IgD-negative memory B cell (primary cell): ENCODE measurements around the gene ARID5B. TPM values are rescaled to one million over a fixed set of nuclear protein-coding genes. Genes with fewer than 3 reads are reported as not detected.
A peak's percentile ranks its signal among the peaks of the same experiment; 100 is the strongest.
"Not testable (repeated sequence)": the region's sequence is repeated elsewhere in the genome, so short reads cannot be mapped to it uniquely, and the experiment has no call there.

Experiments used
- H3K27ac Mint-ChIP-seq, 3 donors: one replicate each; pipeline ENCODE4 v1.8.0; 2020 to 2022; ENCODE audit warnings: mild to moderate bottlenecking in 3 of 3, mixed read lengths in 3 of 3, moderate library complexity in 1 of 3
- H3K27me3 Mint-ChIP-seq: one replicate; pipeline ENCODE4 v1.8.0; 2021; ENCODE audit warnings: mixed read lengths
- H3K36me3 Mint-ChIP-seq: one replicate; pipeline ENCODE4 v1.8.0; 2020; ENCODE audit warnings: mild to moderate bottlenecking, mixed read lengths
- H3K4me1 Mint-ChIP-seq, 3 donors: one replicate each; pipeline ENCODE4 v1.8.0; 2020 to 2022; ENCODE audit warnings: mixed read lengths in 3 of 3, mild to moderate bottlenecking in 1 of 3
- H3K4me3 Mint-ChIP-seq, 4 donors: one replicate each; pipeline ENCODE4 v1.8.0; 2020 to 2022; ENCODE audit warnings: mild to moderate bottlenecking in 4 of 4, mixed read lengths in 4 of 4, moderate library complexity in 3 of 4
- H3K9me3 Mint-ChIP-seq, 3 donors: one replicate each; pipeline ENCODE4 v1.8.0; 2020 to 2021; ENCODE audit warnings: mixed read lengths in 3 of 3, mild to moderate bottlenecking in 1 of 3
- polyA plus RNA-seq: library from polyadenylated mRNA; unstranded; fragments of 300-500 nt; fragmentation: Illumina TruSeq; gene quantifications from one replicate; pipeline ENCODE4 v1.2.3, GENCODE V29; 2021

The ARID5B gene, protein sequence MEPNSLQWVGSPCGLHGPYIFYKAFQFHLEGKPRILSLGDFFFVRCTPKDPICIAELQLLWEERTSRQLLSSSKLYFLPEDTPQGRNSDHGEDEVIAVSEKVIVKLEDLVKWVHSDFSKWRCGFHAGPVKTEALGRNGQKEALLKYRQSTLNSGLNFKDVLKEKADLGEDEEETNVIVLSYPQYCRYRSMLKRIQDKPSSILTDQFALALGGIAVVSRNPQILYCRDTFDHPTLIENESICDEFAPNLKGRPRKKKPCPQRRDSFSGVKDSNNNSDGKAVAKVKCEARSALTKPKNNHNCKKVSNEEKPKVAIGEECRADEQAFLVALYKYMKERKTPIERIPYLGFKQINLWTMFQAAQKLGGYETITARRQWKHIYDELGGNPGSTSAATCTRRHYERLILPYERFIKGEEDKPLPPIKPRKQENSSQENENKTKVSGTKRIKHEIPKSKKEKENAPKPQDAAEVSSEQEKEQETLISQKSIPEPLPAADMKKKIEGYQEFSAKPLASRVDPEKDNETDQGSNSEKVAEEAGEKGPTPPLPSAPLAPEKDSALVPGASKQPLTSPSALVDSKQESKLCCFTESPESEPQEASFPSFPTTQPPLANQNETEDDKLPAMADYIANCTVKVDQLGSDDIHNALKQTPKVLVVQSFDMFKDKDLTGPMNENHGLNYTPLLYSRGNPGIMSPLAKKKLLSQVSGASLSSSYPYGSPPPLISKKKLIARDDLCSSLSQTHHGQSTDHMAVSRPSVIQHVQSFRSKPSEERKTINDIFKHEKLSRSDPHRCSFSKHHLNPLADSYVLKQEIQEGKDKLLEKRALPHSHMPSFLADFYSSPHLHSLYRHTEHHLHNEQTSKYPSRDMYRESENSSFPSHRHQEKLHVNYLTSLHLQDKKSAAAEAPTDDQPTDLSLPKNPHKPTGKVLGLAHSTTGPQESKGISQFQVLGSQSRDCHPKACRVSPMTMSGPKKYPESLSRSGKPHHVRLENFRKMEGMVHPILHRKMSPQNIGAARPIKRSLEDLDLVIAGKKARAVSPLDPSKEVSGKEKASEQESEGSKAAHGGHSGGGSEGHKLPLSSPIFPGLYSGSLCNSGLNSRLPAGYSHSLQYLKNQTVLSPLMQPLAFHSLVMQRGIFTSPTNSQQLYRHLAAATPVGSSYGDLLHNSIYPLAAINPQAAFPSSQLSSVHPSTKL
- polyA plus RNA-seq = 154 TPM

DNA sequence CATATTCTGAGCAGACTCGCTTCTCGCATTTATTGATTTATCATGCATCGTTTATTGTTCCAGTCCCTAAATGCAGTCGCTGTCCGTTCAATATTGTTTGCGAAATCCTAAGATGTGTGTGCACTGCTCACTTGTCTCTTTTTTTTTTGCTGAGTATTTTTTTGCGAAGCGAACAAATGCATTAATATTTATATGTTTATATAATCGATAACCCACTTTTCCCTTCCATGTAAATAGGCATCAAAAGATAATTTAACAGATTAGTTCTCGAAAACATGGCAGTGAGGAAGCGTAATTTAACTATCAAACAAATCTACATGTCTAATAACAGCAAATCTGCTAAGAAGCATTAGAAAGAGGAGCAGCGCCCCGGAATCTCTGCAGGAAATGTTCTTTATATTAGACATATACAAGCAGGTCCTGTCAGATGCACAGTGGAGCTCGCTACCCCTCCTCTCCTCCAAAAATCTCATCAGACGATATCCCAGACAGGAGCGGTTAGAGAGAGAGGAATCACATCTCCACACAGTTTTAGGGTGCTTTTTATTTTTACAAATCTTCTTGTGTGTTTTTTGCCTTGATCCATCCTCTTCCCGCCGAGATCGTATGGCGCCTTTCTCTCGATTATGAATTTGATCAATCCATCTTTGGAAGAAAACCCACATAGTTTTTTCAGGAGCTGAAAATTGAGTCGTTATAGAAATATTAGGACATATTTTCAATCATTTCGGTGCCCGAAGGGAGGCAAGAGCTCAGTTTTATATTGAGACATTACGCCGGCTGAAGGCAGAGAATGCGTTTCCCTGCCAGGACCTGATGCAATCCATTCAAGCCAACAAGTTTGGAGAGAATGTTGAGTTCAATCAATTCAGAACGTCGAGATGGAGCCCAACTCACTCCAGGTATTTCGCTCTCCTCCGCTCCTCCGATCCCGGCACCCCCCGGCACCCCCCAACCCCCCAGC is at the start of gene ARID5B:
Gene ARID5B (plus strand): TSS at position 871 of the 964 bp plus-strand sequence. CDS start 11 bp downstream, at position 882.
- peak within 1 kb of the TSS; percentile 94 to 99 (median 96) for H3K4me3 Mint-ChIP-seq
- H3K4me1 Mint-ChIP-seq = peaks cover 34 to 41% (median 36%) of the 10 kb centered on the region in 3 donors
- H3K27me3 Mint-ChIP-seq = no peaks in the 10 kb centered on the region
- H3K9me3 Mint-ChIP-seq = no peaks in the 10 kb centered on the region
- peak within 1 kb of the TSS; percentile 91 to 98 (median 96) for H3K27ac Mint-ChIP-seq
- H3K36me3 Mint-ChIP-seq = peaks cover 4% of the 10 kb centered on the region

DNA sequence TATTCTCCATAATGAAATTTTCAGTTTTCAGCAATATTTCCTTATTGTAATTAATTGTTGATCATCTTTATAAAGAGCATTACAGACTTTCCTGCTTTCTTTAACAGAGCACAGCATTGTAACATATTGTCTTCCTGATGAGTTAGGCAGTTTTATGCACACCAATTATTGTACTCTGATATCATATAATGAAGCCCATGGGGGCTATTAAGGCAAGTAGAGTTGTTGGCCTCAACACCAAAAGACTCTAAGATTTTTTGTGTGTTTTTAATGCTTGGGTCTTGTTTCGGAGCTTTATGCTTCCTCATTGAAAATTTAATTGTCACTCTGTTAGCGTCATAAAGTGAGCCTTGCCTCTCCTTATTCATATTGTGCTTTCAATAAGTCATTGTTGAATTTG is 49.2 kb upstream of the ARID5B start:
- H3K9me3 Mint-ChIP-seq = no peaks in the 10 kb centered on the region
- no peak overlapping the region for H3K4me3 Mint-ChIP-seq
- no peaks in the 10 kb centered on the region for H3K4me1 Mint-ChIP-seq
- H3K36me3 Mint-ChIP-seq = no peaks in the 10 kb centered on the region
- H3K27ac Mint-ChIP-seq = no peak overlapping the region
- no peaks in the 10 kb centered on the region for H3K27me3 Mint-ChIP-seq

DNA sequence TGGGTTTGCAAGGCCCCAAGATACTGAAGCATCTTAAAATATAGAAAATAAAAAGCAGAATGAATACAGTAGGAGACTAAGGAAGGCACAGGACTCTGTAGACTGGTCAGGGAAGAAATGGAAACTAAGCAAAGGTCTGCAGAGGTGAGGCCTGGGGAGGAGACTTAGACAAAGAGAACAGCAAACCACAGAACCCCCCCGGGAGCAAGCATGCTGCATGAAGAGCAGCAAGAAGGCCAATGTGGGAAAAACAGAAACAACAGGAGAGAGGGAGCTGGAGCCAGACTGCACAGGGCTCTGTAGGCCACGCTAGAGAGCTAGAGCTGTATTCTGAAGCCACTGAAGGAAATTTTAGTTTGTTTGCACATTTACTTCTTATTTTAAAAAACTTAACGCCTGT is 45.7 kb upstream of the ARID5B start:
- Mint-ChIP-seq H3K27ac (no peak overlapping the region), H3K4me3 (no peak overlapping the region), H3K4me1 (no peaks in the 10 kb centered on the region), H3K9me3 (no peaks in the 10 kb centered on the region), H3K36me3 (peaks cover 2% of the 10 kb centered on the region), H3K27me3 (no peaks in the 10 kb centered on the region)

DNA sequence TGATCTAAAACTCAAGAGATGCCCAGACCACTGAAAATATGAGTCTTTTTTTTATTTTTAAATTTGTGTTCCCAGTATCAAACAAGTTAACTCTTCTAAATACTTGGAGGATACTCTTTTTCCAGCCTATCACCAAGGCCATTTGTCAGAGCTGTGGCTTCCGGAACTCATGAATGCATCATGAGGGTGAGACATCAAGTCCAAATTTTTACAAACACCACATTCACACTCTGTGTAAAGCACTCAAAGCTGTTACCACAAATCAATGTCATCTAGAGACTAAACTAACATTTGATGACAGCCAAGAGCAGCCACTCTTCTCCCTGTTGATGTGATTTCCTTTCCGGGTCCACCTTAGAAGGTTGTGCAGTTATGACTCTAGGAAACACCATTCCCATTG is 43.8 kb upstream of the ARID5B start:
- H3K36me3 Mint-ChIP-seq = peaks cover 2% of the 10 kb centered on the region
- H3K27me3 Mint-ChIP-seq = no peaks in the 10 kb centered on the region
- no peak overlapping the region for H3K27ac Mint-ChIP-seq
- no peaks in the 10 kb centered on the region for H3K9me3 Mint-ChIP-seq
- H3K4me3 Mint-ChIP-seq = no peak overlapping the region
- no peaks in the 10 kb centered on the region for H3K4me1 Mint-ChIP-seq

DNA sequence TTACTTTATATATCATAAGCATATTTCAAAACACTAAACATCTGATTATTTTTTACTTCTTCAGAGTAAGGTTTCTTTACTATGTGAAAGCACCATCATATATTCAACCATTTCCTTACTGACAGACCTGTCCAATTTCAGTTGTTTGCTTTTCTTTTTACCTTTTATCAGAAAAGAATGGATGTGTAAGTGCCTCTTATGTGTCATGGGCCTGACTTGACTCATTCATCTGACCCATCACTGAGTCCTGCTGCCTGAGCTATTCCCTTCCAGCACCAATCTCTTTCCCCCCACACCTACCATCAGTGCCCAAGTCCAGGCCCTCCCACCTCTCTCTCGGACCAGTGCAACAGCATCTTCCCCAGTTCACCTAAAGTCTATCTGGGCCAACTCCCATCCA is 41.7 kb upstream of the ARID5B start:
- no peaks in the 10 kb centered on the region for H3K27me3 Mint-ChIP-seq
- H3K9me3 Mint-ChIP-seq = no peaks in the 10 kb centered on the region
- peaks cover 2% of the 10 kb centered on the region for H3K36me3 Mint-ChIP-seq
- H3K27ac Mint-ChIP-seq = no peak overlapping the region
- no peak overlapping the region for H3K4me3 Mint-ChIP-seq
- no peaks in the 10 kb centered on the region for H3K4me1 Mint-ChIP-seq

DNA sequence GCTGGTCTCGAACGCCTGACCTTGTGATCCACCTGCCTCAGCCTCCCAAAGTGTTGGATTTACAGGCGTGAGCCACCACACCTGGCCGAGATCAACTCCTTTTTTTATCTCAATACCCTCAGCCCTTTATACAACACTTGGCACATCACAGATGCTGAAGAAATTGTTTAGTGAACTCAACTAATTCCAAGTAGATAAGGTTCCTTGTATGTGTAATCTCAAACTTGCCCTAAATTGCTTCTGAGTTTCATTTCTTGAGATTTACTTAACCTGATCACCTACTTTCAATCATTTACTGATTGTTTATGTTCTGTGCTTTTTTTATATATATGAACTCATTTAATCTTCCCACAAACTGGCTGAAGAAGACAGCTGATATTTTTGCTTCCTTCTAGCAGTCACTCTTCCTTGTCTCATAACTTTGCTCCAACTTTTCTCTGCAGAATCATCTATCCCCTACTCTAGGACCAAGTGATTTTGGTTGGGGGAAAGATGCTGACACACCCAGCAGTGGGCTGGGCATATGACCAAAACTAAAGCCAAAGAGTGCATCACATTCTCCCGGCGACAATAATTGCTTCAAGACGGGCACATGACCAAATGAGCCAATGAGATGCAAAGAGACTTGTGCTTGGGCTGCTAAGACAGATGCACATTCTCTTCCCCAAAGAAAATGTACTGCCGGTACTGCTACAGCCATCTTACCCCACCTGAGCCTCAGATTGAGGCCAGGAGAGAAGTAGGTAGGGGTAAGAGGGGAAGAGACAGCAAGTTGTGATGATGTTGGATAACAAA is 40.3 kb upstream of the ARID5B start:
- H3K4me3 Mint-ChIP-seq = no peak overlapping the region

DNA sequence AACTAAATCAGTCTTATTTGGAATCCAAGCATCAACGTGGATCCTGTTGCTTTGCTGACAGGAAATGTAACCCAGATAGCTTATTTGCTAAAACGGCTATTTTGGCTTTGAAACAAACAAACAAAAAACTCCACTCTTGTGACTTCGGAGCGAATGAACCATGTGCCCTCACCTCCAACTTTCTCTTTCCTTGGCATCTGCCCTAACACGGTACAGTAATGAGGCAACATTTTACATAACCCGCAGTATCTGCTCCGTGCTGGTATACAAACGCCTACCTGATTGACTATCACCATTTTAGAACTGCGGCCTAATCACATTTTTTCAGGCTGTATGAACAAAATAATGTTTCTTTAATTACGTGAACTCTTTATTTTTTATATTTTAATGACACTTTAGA is 37.5 kb upstream of the ARID5B start:
- no peaks in the 10 kb centered on the region for H3K9me3 Mint-ChIP-seq
- H3K27ac Mint-ChIP-seq = no peak overlapping the region
- no peaks in the 10 kb centered on the region for H3K36me3 Mint-ChIP-seq
- H3K4me3 Mint-ChIP-seq = no peak overlapping the region
- H3K27me3 Mint-ChIP-seq = no peaks in the 10 kb centered on the region
- peaks cover 0 to 2% (median 2%) of the 10 kb centered on the region in 3 donors for H3K4me1 Mint-ChIP-seq

More for the DNA sequence above, 40.3 kb upstream of the ARID5B start:
- Mint-ChIP-seq H3K36me3 (peaks cover 2% of the 10 kb centered on the region), H3K9me3 (no peaks in the 10 kb centered on the region), H3K4me1 (no peaks in the 10 kb centered on the region), H3K27ac (no peak overlapping the region), H3K27me3 (no peaks in the 10 kb centered on the region)

DNA sequence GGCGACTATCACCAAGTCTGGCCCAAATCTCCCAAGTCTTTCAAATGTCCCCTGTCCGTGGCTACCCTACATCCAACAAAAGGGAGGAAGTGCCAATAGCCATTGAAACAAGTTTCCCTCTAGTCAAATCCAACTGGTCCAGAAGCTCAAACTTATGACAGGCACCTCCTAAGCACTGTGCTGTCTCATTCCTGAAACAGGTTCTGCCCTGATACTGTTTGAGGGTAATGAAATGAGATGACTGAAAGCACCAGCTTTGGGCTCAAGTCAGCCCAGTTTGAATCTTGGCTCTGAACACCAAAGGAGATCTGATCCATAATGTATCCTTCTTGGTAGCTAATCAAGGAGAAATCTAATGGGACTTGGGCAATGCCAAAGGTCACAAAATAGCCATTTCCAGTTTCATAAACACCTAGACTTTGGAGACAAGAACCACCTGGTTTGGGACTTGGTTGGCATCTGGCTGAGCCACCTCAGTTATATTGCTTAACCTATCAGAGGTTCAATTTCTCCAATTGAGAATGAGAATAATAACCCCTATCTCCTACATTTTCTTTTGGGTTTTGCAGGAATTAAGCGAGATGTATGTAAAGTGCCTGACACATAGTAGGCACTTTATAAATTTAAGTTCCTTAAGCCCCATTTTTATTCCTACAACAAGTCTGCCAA is 34.7 kb upstream of the ARID5B start:
- Mint-ChIP-seq H3K4me3 (peak overlapping the region; percentile 51 to 87 (median 73)), H3K4me1 (peaks cover 0 to 2% (median 2%) of the 10 kb centered on the region in 3 donors), H3K27me3 (peaks cover 2% of the 10 kb centered on the region), H3K9me3 (no peaks in the 10 kb centered on the region), H3K36me3 (no peaks in the 10 kb centered on the region), H3K27ac (no peak overlapping the region)

DNA sequence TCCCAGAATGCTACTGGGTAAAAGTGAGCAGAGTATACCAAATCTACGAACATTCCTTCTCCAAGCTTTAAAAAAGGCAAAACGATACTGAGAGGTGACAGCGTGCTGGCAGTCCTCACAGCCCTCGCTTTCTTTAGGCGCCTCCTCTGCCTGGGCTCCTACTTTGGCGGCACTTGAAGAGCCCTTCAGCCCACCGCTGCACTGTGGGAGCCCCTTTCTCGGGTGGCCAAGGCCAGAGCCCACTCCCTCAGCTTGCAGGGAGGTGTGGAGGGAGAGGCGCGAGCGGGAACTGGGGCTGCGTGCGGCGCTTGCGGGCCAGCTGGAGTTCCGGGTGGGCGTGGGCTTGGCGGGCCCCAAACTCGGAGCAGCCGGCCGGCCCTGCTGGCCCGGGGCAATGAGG is 34.1 kb upstream of the ARID5B start:
- not testable (repeated sequence) for H3K4me1 Mint-ChIP-seq, H3K36me3 Mint-ChIP-seq, H3K9me3 Mint-ChIP-seq, H3K27ac Mint-ChIP-seq, H3K27me3 Mint-ChIP-seq
- H3K4me3 Mint-ChIP-seq = peak overlapping the region; percentile 51 to 87 (median 73)

DNA sequence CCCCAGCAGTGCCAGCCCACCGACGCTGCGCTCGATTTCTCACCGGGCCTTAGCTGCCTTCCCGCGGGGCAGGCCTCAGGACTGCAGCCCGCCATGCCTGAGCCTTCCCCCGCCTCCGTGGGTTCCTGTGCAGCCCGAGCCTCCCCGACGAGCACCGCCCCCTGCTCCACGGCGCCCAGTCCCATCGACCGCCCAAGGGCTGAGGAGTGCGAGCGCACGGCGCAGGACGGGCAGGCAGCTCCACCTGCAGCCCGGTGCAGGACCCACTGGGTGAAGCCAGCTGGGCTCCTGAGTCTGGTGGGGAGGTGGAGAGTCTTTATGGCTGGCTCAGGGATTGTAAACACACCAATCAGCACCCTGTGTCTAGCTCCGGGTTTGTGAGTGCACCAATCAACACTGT is 33.7 kb upstream of the ARID5B start:
- H3K36me3 Mint-ChIP-seq, H3K27me3 Mint-ChIP-seq: not testable (repeated sequence)
- H3K27ac Mint-ChIP-seq = peak overlapping the region in 2 of 3 donors; percentile 2 to 46

DNA sequence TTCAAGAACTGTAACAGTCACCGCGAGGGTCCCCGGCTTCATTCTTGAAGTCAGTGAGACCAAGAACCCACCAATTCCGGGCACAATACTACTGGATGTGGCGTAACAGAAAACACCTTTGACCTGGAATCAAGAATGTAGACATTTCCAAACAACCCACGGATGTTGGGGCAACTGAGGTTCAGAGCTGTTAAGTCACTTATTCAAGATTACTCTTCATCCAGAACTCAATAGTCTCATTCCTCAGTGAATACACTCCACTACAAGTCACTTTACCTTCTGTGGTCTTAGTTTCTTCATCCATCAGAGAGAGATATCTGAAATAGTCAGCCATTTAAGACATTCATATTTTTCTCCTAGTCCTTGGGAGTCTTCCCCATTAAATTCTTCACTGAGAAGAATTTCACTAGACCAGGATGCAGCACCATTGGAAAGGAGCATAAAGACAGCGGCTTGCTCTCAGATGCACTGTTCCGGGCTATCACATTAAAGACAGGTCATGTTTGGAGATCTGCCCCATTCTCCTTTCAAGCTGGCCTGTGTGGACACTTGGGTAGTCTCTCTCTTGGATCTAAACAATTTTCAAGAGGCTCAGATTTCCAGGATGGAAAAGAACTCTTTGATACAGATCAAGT is 32.3 kb upstream of the ARID5B start:
- H3K27ac Mint-ChIP-seq = peak overlapping the region in 1 of 3 donors; percentile 53
- H3K36me3 Mint-ChIP-seq = no peaks in the 10 kb centered on the region
- H3K4me3 Mint-ChIP-seq = peak overlapping the region in 1 of 4 donors; percentile 53
- no peaks in the 10 kb centered on the region for H3K9me3 Mint-ChIP-seq
- peaks cover 2% of the 10 kb centered on the region for H3K27me3 Mint-ChIP-seq
- peaks cover 0 to 2% (median 2%) of the 10 kb centered on the region in 3 donors for H3K4me1 Mint-ChIP-seq

More for the DNA sequence above, 33.7 kb upstream of the ARID5B start:
- H3K4me1 Mint-ChIP-seq, H3K9me3 Mint-ChIP-seq: not testable (repeated sequence)
- peak overlapping the region; percentile 51 to 87 (median 80) for H3K4me3 Mint-ChIP-seq

DNA sequence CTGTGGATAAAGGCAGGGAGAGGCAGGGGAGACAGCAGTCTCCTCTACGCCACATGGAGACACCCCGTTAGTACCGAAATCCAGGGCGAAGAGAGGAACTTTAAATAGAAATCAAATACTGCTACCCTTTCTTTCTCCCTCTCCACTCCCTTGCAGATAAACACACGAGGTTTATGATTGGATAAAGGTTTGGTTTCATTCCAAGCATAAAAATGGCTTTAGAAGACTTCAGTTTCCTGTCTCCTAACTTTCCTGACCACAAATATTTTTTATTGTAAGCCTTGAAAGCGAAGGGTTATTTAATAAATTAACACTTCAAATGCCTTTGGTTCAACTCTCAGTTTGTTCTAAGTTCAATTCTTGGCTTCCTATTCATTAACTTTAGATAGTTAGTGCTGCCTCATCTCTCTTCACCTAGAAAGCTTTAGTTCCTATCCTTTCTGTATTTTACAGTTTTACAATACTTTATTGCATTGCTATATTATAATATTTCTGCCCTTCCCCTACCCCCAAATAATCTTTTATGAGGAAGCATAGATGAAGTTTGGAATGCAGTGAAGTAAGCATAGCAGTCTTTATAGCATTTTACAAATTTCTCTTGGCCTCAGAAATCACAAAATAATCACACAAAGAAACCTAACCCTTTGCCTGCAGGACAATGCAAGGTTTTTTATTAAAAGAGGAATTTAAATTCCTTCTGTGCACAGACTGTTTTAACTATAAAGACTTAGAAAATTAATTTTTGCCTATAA is 31.5 kb upstream of the ARID5B start:
- Mint-ChIP-seq H3K27me3 (peaks cover 2% of the 10 kb centered on the region), H3K4me1 (peaks cover 0 to 2% (median 2%) of the 10 kb centered on the region in 3 donors), H3K9me3 (peaks cover 0 to 1% (median 0%) of the 10 kb centered on the region in 3 donors), H3K4me3 (peak overlapping the region in 1 of 4 donors; percentile 53), H3K27ac (no peak overlapping the region), H3K36me3 (no peaks in the 10 kb centered on the region)
